ENCODE measurements around the gene TRAF3IP3. TPM values are rescaled to one million over a fixed set of nuclear protein-coding genes. Genes with fewer than 3 reads are reported as not detected.

TRAF3IP3 gene
- total and polyA plus RNA-seq, 2 experiments from 2014 or later = 0.99 to 1.3 TPM

DNA sequence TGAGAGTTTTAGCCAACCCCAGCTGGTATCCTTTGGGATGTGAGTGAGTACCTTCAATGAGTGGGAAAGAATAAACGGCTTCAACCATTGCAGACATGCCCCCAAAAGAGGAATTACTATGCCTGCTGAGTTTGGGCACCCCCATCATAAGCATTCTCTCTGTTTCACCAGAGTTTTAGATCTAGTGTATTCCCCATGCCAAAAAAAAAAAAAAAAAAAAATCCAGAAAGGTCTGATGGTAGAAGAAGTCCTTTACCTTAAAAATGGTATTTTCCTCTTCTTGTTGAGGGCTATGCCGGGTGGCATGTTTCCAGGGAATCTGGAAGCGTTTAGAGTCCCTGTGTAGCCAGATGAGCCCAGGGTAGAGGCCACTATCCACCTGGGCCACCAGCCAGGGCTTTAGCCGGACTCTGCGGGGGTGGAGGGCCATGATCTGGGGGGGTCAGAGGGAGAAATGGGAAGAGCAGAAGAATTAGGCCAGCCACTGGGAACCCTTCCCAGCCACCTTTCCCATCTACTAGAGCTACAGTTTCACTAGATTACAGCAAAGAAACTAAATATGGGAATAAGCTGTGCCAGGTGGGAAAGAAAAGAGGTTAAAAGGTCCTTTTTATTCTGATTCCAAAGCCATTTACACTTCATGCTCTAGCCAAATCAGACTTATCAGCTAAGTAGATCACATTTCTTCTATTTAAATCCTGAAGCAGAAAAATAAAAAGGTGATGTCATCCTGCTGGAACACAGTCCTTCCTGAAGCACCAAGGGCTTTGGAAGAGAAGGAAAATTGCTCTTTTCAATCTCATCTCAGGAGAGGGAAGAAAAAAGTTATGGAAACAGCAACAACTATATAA, 45.4 kb downstream of the TRAF3IP3 start:
- Histone ChIP-seq H3K27me3 (peaks cover 40% of the 10 kb centered on the region), H3K4me3 (no peak overlapping the region), H3K36me3 (no peaks in the 10 kb centered on the region), H3K27ac (no peak overlapping the region), H3K9me3 (ENCODE audit: low read depth) (no peaks in the 10 kb centered on the region), H3K4me1 (ENCODE audit: low read depth) (peaks cover 6% of the 10 kb centered on the region)
- DNase-seq (ENCODE audit: low read depth in 1 of 2, low spot score in 1 of 2) = no peak
- TF ChIP-seq CTCF (IDR thresholded peaks at IDR 0.05; ENCODE audit: low read depth, low read length) = no peak

GRCh38 chr1:209802117-209802779, 46.4 kb downstream of the TRAF3IP3 start:
- no peak overlapping the region for H3K4me3 ChIP-seq
- no peak for TF ChIP-seq CTCF (IDR thresholded peaks at IDR 0.05; ENCODE audit: low read depth, low read length)
- peaks cover 40% of the 10 kb centered on the region for H3K27me3 ChIP-seq
- H3K4me1 ChIP-seq (ENCODE audit: low read depth) = peaks cover 3% of the 10 kb centered on the region
- H3K9me3 ChIP-seq (ENCODE audit: low read depth) = no peaks in the 10 kb centered on the region
- H3K27ac ChIP-seq = no peak overlapping the region
- no peaks in the 10 kb centered on the region for H3K36me3 ChIP-seq
- no peak for DNase-seq (ENCODE audit: low read depth in 1 of 2, low spot score in 1 of 2)

GRCh38 chr1:209802780-209803152, 46.9 kb downstream of the TRAF3IP3 start:
- Histone ChIP-seq H3K27ac (no peak overlapping the region), H3K4me1 (ENCODE audit: low read depth) (peaks cover 6% of the 10 kb centered on the region), H3K4me3 (no peak overlapping the region), H3K9me3 (ENCODE audit: low read depth) (no peaks in the 10 kb centered on the region), H3K27me3 (peaks cover 40% of the 10 kb centered on the region), H3K36me3 (no peaks in the 10 kb centered on the region)
- no peak for DNase-seq (ENCODE audit: low read depth in 1 of 2, low spot score in 1 of 2)
- TF ChIP-seq CTCF (IDR thresholded peaks at IDR 0.05; ENCODE audit: low read depth, low read length) = no peak

- Histone ChIP-seq H3K36me3 (no peaks in the 10 kb centered on the region), H3K4me3 (no peak overlapping the region), H3K4me1 (ENCODE audit: low read depth) (peaks cover 13% of the 10 kb centered on the region)
Observed at GRCh38 chr1:209803568-209803967, 47.7 kb downstream of the TRAF3IP3 start.

DNA sequence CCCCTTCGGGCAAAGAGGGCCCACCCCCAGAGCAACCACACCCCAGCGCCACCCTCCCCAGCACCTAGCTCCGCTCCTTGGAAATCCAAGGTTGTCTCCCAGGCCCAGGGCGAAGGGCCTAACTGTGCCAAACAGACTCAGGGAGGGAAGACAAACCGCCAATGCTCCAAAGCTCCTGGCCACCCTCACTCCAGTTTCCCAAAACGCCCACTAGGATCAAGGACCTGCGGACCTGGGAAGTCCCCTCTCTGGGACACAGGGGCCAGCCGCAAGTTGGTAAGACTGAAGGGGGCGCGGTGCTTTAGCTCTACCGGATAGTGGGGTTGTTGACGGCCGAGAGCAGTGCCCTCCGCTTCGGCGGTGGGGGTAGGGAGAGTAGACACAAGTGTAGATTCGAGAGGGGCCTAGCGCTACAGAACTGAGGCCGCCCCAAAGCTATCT, 49.5 kb downstream of the TRAF3IP3 start:
- Histone ChIP-seq H3K4me1 (ENCODE audit: low read depth) (peaks cover 15% of the 10 kb centered on the region), H3K27me3 (peaks cover 40% of the 10 kb centered on the region), H3K36me3 (no peaks in the 10 kb centered on the region), H3K4me3 (peak overlapping the region; percentile 31), H3K9me3 (ENCODE audit: low read depth) (no peaks in the 10 kb centered on the region), H3K27ac (no peak overlapping the region)
- peak in 1 of 2 donors; percentile 8 for DNase-seq (ENCODE audit: low read depth in 1 of 2, low spot score in 1 of 2)
- no peak for TF ChIP-seq CTCF (IDR thresholded peaks at IDR 0.05; ENCODE audit: low read depth, low read length)

More at GRCh38 chr1:209803568-209803967, 47.7 kb downstream of the TRAF3IP3 start:
- DNase-seq (ENCODE audit: low read depth in 1 of 2, low spot score in 1 of 2) = no peak
- no peak for TF ChIP-seq CTCF (IDR thresholded peaks at IDR 0.05; ENCODE audit: low read depth, low read length)
- Histone ChIP-seq H3K9me3 (ENCODE audit: low read depth) (no peaks in the 10 kb centered on the region), H3K27me3 (peaks cover 40% of the 10 kb centered on the region), H3K27ac (no peak overlapping the region)
